ENCODE data around the gene ORAI3.
A peak's percentile ranks its signal among the peaks of the same experiment; 100 is the strongest.

The ORAI3 gene

GRCh38 chr16:30985401-30986128, 36.7 kb downstream of the ORAI3 start:
- Histone ChIP-seq H3K9me3 (ENCODE audit: control insufficient read depth, insufficient read depth, low read depth, low read length) (no peaks in the 10 kb centered on the region), H3K4me3 (ENCODE audit: low read depth, low read length) (no peak overlapping the region), H3K36me3 (ENCODE audit: control insufficient read depth in 2 of 2, insufficient read depth in 1 of 2, low read length in 2 of 2) (peaks cover 0 to 66% of the 10 kb centered on the region in 2 experiments; a peak in 2 of 3 replicates), H3K4me1 (ENCODE audit: control insufficient read depth, insufficient read depth, low read length) (no peaks in the 10 kb centered on the region), H3K27ac (ENCODE audit: extremely low read depth, low read depth, low read length) (no peak overlapping the region)
- TF ChIP-seq ZBTB48 (tag by site-specific recombination; IDR thresholded peaks at IDR 0.05) = peak; percentile 57
- TF ChIP-seq ZNF341 (tag by site-specific recombination; IDR thresholded peaks at IDR 0.05; ENCODE audit: low read depth) = peak; percentile 33
- peak; percentile 100 for TF ChIP-seq SCRT2 (tag by site-specific recombination; IDR thresholded peaks at IDR 0.05)
- peak; percentile 100 for TF ChIP-seq SCRT1 (tag by site-specific recombination; IDR thresholded peaks at IDR 0.05; ENCODE audit: borderline replicate concordance)
- TF ChIP-seq ZNF23 (tag by site-specific recombination; IDR thresholded peaks at IDR 0.05; ENCODE audit: borderline replicate concordance) = no peak
- no peak for TF ChIP-seq ZNF362 (tag by site-specific recombination; IDR thresholded peaks at IDR 0.05)
- TF ChIP-seq ZNF670 (tag by site-specific recombination; IDR thresholded peaks at IDR 0.05; ENCODE audit: low read depth) = no peak
- TF ChIP-seq ZNF18 (tag by site-specific recombination; IDR thresholded peaks at IDR 0.05) = no peak
- no peak for TF ChIP-seq GLI2 (tag by site-specific recombination; IDR thresholded peaks at IDR 0.05; ENCODE audit: borderline replicate concordance, low read depth)
- TF ChIP-seq ZBTB8A (tag by site-specific recombination; IDR thresholded peaks at IDR 0.05) = no peak
- CTCF ChIA-PET = interaction anchor here (0.6 to 4.2 kb wide), 49 partner anchors 9 to 1182 kb away, joined by 3 to 25 read pairs (median 4); partner anchors contain the start of genes ARMC5, KAT8, MVP and ZNF646
- POLR2A ChIA-PET = interaction anchor here (0.9 to 2.9 kb wide), 8 partner anchors 12 to 195 kb away, joined by 3 to 13 read pairs (median 4); partner anchors contain the start of genes FUS, ZNF646 and ZNF668

- Histone ChIP-seq H3K4me3 (ENCODE audit: low read depth, low read length) (no peak overlapping the region), H3K9me3 (ENCODE audit: control insufficient read depth, insufficient read depth, low read depth, low read length) (no peaks in the 10 kb centered on the region), H3K4me1 (ENCODE audit: control insufficient read depth, insufficient read depth, low read length) (no peaks in the 10 kb centered on the region), H3K27ac (ENCODE audit: extremely low read depth, low read depth, low read length) (no peak overlapping the region), H3K36me3 (ENCODE audit: control insufficient read depth in 2 of 2, insufficient read depth in 1 of 2, low read length in 2 of 2) (peaks cover 0 to 58% of the 10 kb centered on the region in 2 experiments; a peak in 2 of 3 replicates)
- ChIA-PET POLR2A (interaction anchor here (1.3 kb wide), 1 partner anchor 11 kb away, joined by 5 read pairs; no protein-coding TSS in a partner anchor), CTCF (interaction anchor here (0.6 to 3.1 kb wide), 27 partner anchors 8 to 1183 kb away, joined by 3 to 23 read pairs (median 4); partner anchors contain the start of genes ZNF646, ZNF668 and ZNF843)
- TF ChIP-seq ZNF623 (tag by site-specific recombination; IDR thresholded peaks at IDR 0.05) = no peak
- no peak for TF ChIP-seq ZNF560 (tag by site-specific recombination; IDR thresholded peaks at IDR 0.05; ENCODE audit: borderline replicate concordance)
- no peak for TF ChIP-seq ZNF677 (tag by site-specific recombination; IDR thresholded peaks at IDR 0.05)
- no peak for TF ChIP-seq MZF1 (tag by site-specific recombination; IDR thresholded peaks at IDR 0.05; ENCODE audit: borderline replicate concordance)
- TF ChIP-seq PRDM10 (tag by site-specific recombination; IDR thresholded peaks at IDR 0.05) = no peak
- no peak for TF ChIP-seq SCRT1 (tag by site-specific recombination; IDR thresholded peaks at IDR 0.05; ENCODE audit: borderline replicate concordance)
- no peak for TF ChIP-seq TRIM28 (IDR thresholded peaks at IDR 0.05; ENCODE audit: borderline replicate concordance, low read length)
- no peak for TF ChIP-seq ZNF555 (tag by site-specific recombination; conservative IDR thresholded peaks at IDR 0.05)
- no peak for TF ChIP-seq ZNF514 (tag by site-specific recombination; IDR thresholded peaks at IDR 0.05)
- TF ChIP-seq ZNF426 (tag by site-specific recombination; IDR thresholded peaks at IDR 0.05) = no peak
- TF ChIP-seq ZNF626 (tag by site-specific recombination; IDR thresholded peaks at IDR 0.05) = no peak
- TF ChIP-seq ZNF19 (tag by site-specific recombination; IDR thresholded peaks at IDR 0.05; ENCODE audit: low read depth) = no peak
- no peak for TF ChIP-seq ZNF18 (tag by site-specific recombination; IDR thresholded peaks at IDR 0.05)
Observed at GRCh38 chr16:30986129-30986991, 37.5 kb downstream of the ORAI3 start.
